H9 (cell line): ENCODE data around the gene TARBP1. TPM values are rescaled to one million over a fixed set of nuclear protein-coding genes. Genes with fewer than 3 reads are reported as not detected.
"Not testable (repeated sequence)": the region's sequence is repeated elsewhere in the genome, so short reads cannot be mapped to it uniquely, and the experiment has no call there.

ENCODE experiments used
- DNase-seq: peaks from one replicate; pipeline ENCODE4 v3.0.0-alpha.2; 2017
- H2AFZ ChIP-seq: one replicate; pipeline ENCODE4 v1.6.1; 2013; ENCODE audit warnings: mild to moderate bottlenecking, low read length, control low read depth, moderate library complexity
- H2AK5ac ChIP-seq: 2 replicates; pipeline ENCODE4 v1.6.1; 2013; ENCODE audit warnings: low read length, control low read depth, mixed read lengths; ENCODE audit not compliant: insufficient read length
- H2BK120ac ChIP-seq: one replicate; pipeline ENCODE4 v1.6.1; 2013; ENCODE audit warnings: low read depth, mild to moderate bottlenecking, low read length, control low read depth, inconsistent platforms; ENCODE audit not compliant: poor library complexity, severe bottlenecking
- H2BK12ac ChIP-seq: 2 replicates; pipeline ENCODE4 v1.6.1; 2013; ENCODE audit warnings: low read length, control low read depth, mixed read lengths, low read depth; ENCODE audit not compliant: insufficient read length
- H2BK15ac ChIP-seq: 2 replicates; pipeline ENCODE4 v1.6.1; 2013; ENCODE audit warnings: low read depth, low read length, control low read depth
- H2BK20ac ChIP-seq: one replicate; pipeline ENCODE4 v1.6.1; 2013; ENCODE audit warnings: low read depth, mild to moderate bottlenecking, low read length, control low read depth, inconsistent platforms; ENCODE audit not compliant: poor library complexity, severe bottlenecking
- H2BK5ac ChIP-seq: 2 replicates; pipeline ENCODE4 v1.6.1; 2013; ENCODE audit warnings: low read length, control low read depth, mixed read lengths; ENCODE audit not compliant: insufficient read length
- H3K14ac ChIP-seq: 2 replicates; pipeline ENCODE4 v1.6.1; 2013; ENCODE audit warnings: low read length, control low read depth; ENCODE audit not compliant: insufficient read depth
- H3K18ac ChIP-seq: 2 replicates; pipeline ENCODE4 v1.6.1; 2013; ENCODE audit warnings: low read depth, mild to moderate bottlenecking, mixed read lengths, low read length, control low read depth; ENCODE audit not compliant: insufficient read length
- H3K23ac ChIP-seq: 2 replicates; pipeline ENCODE4 v1.6.1; 2013; ENCODE audit warnings: low read length, control low read depth, mixed read lengths, low read depth; ENCODE audit not compliant: insufficient read length
- H3K23me2 ChIP-seq: 2 replicates; pipeline ENCODE4 v1.6.1; 2013; ENCODE audit warnings: low read depth, mild to moderate bottlenecking, mixed read lengths, low read length, control low read depth; ENCODE audit not compliant: insufficient read length, poor library complexity, severe bottlenecking
- H3K27ac ChIP-seq: 2 replicates; pipeline ENCODE4 v1.5.1; 2013; ENCODE audit warnings: low read length, control low read depth, mixed read lengths, low read depth; ENCODE audit not compliant: insufficient read length
- H3K27me3 ChIP-seq: 2 replicates; pipeline ENCODE4 v1.6.1; 2013; ENCODE audit warnings: low read length, control low read depth, inconsistent platforms; ENCODE audit not compliant: insufficient read depth
- H3K4ac ChIP-seq: 2 replicates; pipeline ENCODE4 v1.6.1; 2013; ENCODE audit warnings: low read depth, mild to moderate bottlenecking, control low read depth, inconsistent platforms, low read length, moderate library complexity
- H3K4me1 ChIP-seq: 2 replicates; pipeline ENCODE4 v1.6.1; 2013; ENCODE audit warnings: low read length, control low read depth, inconsistent platforms; ENCODE audit not compliant: insufficient read depth
- H3K4me2 ChIP-seq: 2 replicates; pipeline ENCODE4 v1.6.1; 2013; ENCODE audit warnings: low read length, control low read depth, mixed read lengths; ENCODE audit not compliant: insufficient read length, insufficient read depth
- H3K56ac ChIP-seq: 2 replicates; pipeline ENCODE4 v1.6.1; 2013; ENCODE audit warnings: low read depth, mild to moderate bottlenecking, mixed read lengths, low read length, control low read depth; ENCODE audit not compliant: insufficient read length
- H3K79me1 ChIP-seq: 2 replicates; pipeline ENCODE4 v1.6.1; 2013; ENCODE audit warnings: low read depth, mild to moderate bottlenecking, moderate library complexity, low read length, control low read depth, inconsistent platforms; ENCODE audit not compliant: insufficient read depth, poor library complexity, severe bottlenecking
- H3K79me2 ChIP-seq: 2 replicates; pipeline ENCODE4 v1.6.1; 2013; ENCODE audit warnings: low read length, control low read depth, inconsistent platforms; ENCODE audit not compliant: insufficient read depth
- H3K9ac ChIP-seq: 2 replicates; pipeline ENCODE4 v1.6.1; 2013; ENCODE audit warnings: low read length, control low read depth, mixed read lengths; ENCODE audit not compliant: insufficient read length; ENCODE audit errors: extremely low read depth
- H3K9me3 ChIP-seq: one replicate; pipeline ENCODE4 v1.6.1; 2013; ENCODE audit warnings: low read depth, low read length, inconsistent platforms; ENCODE audit not compliant: control insufficient read depth
- H3T11ph ChIP-seq: one replicate; pipeline ENCODE4 v1.6.1; 2013; ENCODE audit warnings: mild to moderate bottlenecking, low read length, control low read depth, inconsistent platforms
- H4K20me1 ChIP-seq: one replicate; pipeline ENCODE4 v1.6.1; 2013; ENCODE audit not compliant: control insufficient read depth, insufficient read length, insufficient read depth
- H4K5ac ChIP-seq: 2 replicates; pipeline ENCODE4 v1.6.1; 2013; ENCODE audit warnings: low read depth, mild to moderate bottlenecking, mixed read lengths, low read length, control low read depth; ENCODE audit not compliant: insufficient read length
- H4K8ac ChIP-seq: replicated peaks from 2 replicates; pipeline ENCODE4 v1.6.1; 2013; ENCODE audit warnings: low read length, control low read depth, mixed read lengths, low read depth; ENCODE audit not compliant: insufficient read length
- H4K91ac ChIP-seq: 2 replicates; pipeline ENCODE4 v1.6.1; 2013; ENCODE audit warnings: low read depth, mild to moderate bottlenecking, moderate library complexity, mixed read lengths, low read length, control low read depth; ENCODE audit not compliant: insufficient read length
- H3K27ac Mint-ChIP-seq, 3 experiments: 2 replicates in 2 of 3; 3 replicates in 1 of 3; pipeline ENCODE4 v1.8.0; 2020 to 2021; ENCODE audit warnings: mixed read lengths in 3 of 3, mild to moderate bottlenecking in 1 of 3, moderate library complexity in 1 of 3
- H3K27me3 Mint-ChIP-seq: 2 replicates; pipeline ENCODE4 v1.8.0; 2021; ENCODE audit warnings: low read depth, mild to moderate bottlenecking, moderate library complexity, mixed read lengths
- H3K36me3 Mint-ChIP-seq, 3 experiments: 2 replicates in 2 of 3; 3 replicates in 1 of 3; pipeline ENCODE4 v1.8.0; 2020 to 2021; ENCODE audit warnings: low read depth in 3 of 3, mixed read lengths in 3 of 3; ENCODE audit not compliant: insufficient read depth in 1 of 3
- H3K4me1 Mint-ChIP-seq, 2 experiments: 2 replicates each; pipeline ENCODE4 v1.8.0; 2020; ENCODE audit warnings: mixed read lengths in 2 of 2
- H3K4me3 Mint-ChIP-seq, 2 experiments: 2 replicates in 1 of 2; 3 replicates in 1 of 2; pipeline ENCODE4 v1.8.0; 2020 to 2021; ENCODE audit warnings: mild to moderate bottlenecking in 2 of 2, mixed read lengths in 2 of 2, moderate library complexity in 1 of 2
- H3K9me3 Mint-ChIP-seq, 2 experiments: 2 replicates in 1 of 2; 3 replicates in 1 of 2; pipeline ENCODE4 v1.8.0; 2020; ENCODE audit warnings: mild to moderate bottlenecking in 2 of 2, mixed read lengths in 2 of 2, moderate library complexity in 1 of 2
- WGBS: extraction: QIAGEN DNeasy Blood & Tissue Kit; methylation state at CpG from one replicate; pipeline ENCODE4 v1.1.7; 2013; ENCODE audit warnings: missing lambda C conversion rate, low lambda C conversion rate, mixed read lengths; ENCODE audit not compliant: insufficient read length; ENCODE audit errors: extremely low coverage; 5-methylcytosine and 5-hydroxymethylcytosine counted together
- total RNA-seq: library from RNA; stranded (reverse); gene quantifications from 2 replicates; pipeline ENCODE4 v1.2.1, GENCODE V29; 2021
- TF ChIP-seq, protein P1 (sequence below): fragments of 200-600 bp; sonication (generic); conservative IDR thresholded peaks from 3 replicates; pipeline ENCODE4 v1.8.0; 2021; ENCODE audit warnings: antibody characterized with exemption, mild to moderate bottlenecking

TARBP1 gene
- total RNA-seq, 1 experiment from 2014 or later, result 20.2 TPM

DNA sequence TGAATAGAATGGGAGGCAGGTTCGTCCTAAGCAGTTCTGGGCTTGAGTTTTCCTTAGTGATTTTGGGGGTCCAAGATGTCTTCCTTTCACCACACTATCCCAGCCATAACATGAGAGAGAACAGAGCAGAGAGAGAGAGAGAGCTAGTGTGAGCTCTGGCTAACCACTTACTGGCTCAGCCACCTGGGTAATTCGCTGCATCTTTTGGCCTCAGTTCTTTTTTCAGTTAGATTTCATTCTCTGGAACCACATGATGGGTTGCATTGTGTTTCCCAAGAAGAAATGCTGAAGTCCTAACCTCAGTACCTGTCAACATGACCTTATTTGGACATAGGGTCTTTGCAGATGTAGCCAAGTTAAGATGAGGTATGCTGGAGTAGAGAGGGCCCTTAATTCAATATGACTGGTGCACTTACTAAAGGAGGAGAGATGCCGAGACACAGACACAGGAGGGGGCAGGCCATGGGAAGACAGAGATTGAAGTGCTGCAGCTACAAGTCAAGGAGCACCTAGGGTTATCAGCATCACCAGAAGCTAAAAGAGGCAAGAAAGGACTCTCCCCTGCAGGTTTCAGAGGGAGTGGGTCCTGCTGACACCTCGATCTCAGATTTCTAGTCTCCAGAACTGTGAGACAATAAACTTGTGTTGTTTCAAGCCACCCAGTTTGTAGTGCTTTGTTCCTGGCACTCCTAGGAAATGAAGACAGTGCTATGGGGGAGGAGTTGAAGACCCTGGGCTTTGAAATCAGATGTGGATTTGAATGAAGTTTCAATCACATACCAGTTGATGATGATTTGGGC lies 26.2 kb upstream of the TARBP1 start:
- Mint-ChIP-seq H3K36me3 (peaks cover 3 to 6% (median 3%) of the 10 kb centered on the region in 3 experiments; a peak in 4 of 7 replicates), H3K27me3 (no peaks in the 10 kb centered on the region; the same call in none of the 2 replicates), H3K4me3 (no peak overlapping the region), H3K9me3 (peaks cover 0 to 4% of the 10 kb centered on the region in 2 experiments; a peak in 2 of 5 replicates), H3K27ac (no peak overlapping the region), H3K4me1 (peaks cover 45 to 48% of the 10 kb centered on the region in 2 experiments)
- Histone ChIP-seq H3K4me1 (peaks cover 8% of the 10 kb centered on the region; the same call in 1 of the 2 replicates), H3K79me2 (no peaks in the 10 kb centered on the region), H3K14ac (no peak overlapping the region; the same call in 1 of the 2 replicates), H3K27ac (no peak overlapping the region), H3K23me2 (no peaks in the 10 kb centered on the region), H4K91ac (no peak overlapping the region), H3T11ph (no peak overlapping the region), H3K9me3 (no peaks in the 10 kb centered on the region), H3K18ac (no peak overlapping the region), H3K4me2 (no peak overlapping the region), H3K27me3 (no peaks in the 10 kb centered on the region; the same call in 1 of the 2 replicates), H3K56ac (no peak overlapping the region), H4K5ac (no peak overlapping the region), H3K4ac (no peak overlapping the region), H3K79me1 (no peaks in the 10 kb centered on the region), H4K8ac (no peak overlapping the region), H2BK15ac (no peak overlapping the region), H2BK120ac (no peak overlapping the region), H3K9ac (no peak overlapping the region), H3K23ac (no peak overlapping the region), H2BK5ac (no peak overlapping the region), H4K20me1 (no peaks in the 10 kb centered on the region), H2AK5ac (no peak overlapping the region), H2AFZ (no peak overlapping the region), H2BK20ac (no peak overlapping the region), H2BK12ac (no peak overlapping the region)
- TF ChIP-seq, protein P1, sequence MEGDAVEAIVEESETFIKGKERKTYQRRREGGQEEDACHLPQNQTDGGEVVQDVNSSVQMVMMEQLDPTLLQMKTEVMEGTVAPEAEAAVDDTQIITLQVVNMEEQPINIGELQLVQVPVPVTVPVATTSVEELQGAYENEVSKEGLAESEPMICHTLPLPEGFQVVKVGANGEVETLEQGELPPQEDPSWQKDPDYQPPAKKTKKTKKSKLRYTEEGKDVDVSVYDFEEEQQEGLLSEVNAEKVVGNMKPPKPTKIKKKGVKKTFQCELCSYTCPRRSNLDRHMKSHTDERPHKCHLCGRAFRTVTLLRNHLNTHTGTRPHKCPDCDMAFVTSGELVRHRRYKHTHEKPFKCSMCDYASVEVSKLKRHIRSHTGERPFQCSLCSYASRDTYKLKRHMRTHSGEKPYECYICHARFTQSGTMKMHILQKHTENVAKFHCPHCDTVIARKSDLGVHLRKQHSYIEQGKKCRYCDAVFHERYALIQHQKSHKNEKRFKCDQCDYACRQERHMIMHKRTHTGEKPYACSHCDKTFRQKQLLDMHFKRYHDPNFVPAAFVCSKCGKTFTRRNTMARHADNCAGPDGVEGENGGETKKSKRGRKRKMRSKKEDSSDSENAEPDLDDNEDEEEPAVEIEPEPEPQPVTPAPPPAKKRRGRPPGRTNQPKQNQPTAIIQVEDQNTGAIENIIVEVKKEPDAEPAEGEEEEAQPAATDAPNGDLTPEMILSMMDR, result no peak
- no peak for DNase-seq
- WGBS, result no CpG with 5 or more reads among the region's 4 CpGs

DNA sequence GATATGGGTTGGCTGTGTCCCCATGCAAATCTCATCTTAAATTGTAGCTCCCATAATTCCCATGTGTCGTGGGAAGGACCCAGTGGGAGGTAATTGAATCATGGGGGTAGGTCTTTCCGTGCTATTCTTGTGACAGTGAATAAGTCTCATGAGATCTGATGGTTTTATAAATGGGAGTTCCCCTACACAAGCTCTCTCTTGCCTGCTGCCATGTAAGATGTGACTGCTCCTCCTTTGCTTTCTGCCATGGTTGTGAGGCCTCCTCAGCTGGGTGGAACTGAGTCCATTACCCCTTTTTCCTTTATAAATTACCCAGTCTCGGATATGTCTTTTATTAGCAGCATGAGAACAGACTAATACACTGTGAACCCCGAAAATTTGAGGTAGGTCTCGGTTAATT lies 25.3 kb upstream of the TARBP1 start:
- H3K18ac ChIP-seq, H2BK15ac ChIP-seq, H2BK5ac ChIP-seq, H3K27me3 Mint-ChIP-seq, H3K56ac ChIP-seq, H3K79me1 ChIP-seq, H3K4me2 ChIP-seq, H3T11ph ChIP-seq, H3K23ac ChIP-seq, H2AFZ ChIP-seq, H3K9me3 Mint-ChIP-seq, H3K4ac ChIP-seq, H2BK20ac ChIP-seq, H4K91ac ChIP-seq, H3K27me3 ChIP-seq, H4K8ac ChIP-seq, H3K27ac ChIP-seq, H2BK12ac ChIP-seq, DNase-seq, H2BK120ac ChIP-seq, H3K27ac Mint-ChIP-seq, H3K79me2 ChIP-seq, H3K4me3 Mint-ChIP-seq, H3K9ac ChIP-seq, H2AK5ac ChIP-seq, H3K36me3 Mint-ChIP-seq, H3K14ac ChIP-seq, H4K5ac ChIP-seq, H3K9me3 ChIP-seq, H4K20me1 ChIP-seq, H3K23me2 ChIP-seq, H3K4me1 ChIP-seq: not testable (repeated sequence)
- peaks cover 38 to 45% of the 10 kb centered on the region in 2 experiments for H3K4me1 Mint-ChIP-seq
- no CpG with 5 or more reads among the region's 5 CpGs for WGBS
